HG03196 (cell line): ENCODE data around the gene TPM3.
"Not testable (repeated sequence)": the region's sequence is repeated elsewhere in the genome, so short reads cannot be mapped to it uniquely, and the experiment has no call there.

ENCODE experiments used
- ATAC-seq: cut with Tn5 transposase; IDR thresholded peaks from one replicate; pipeline ENCODE4 v1.9.1; 2021; ENCODE audit not compliant: unreplicated experiment

TPM3 gene

GRCh38 chr1:154206196-154206595, 14.3 kb upstream of the TPM3 start, which contains the start of gene CFAP141:
TSS of gene CFAP141 (minus strand) at chr1:154206333. CDS start at chr1:154206307, 26 bp downstream.
- no peak for ATAC-seq

- ATAC-seq, result not testable (repeated sequence)
Observed at GRCh38 chr1:154205778-154206177, 13.9 kb upstream of the TPM3 start.

- no peak for ATAC-seq
Observed at GRCh38 chr1:154199563-154199879, 7.6 kb upstream of the TPM3 start.

- ATAC-seq, result no peak
Observed at GRCh38 chr1:154198756-154199562, 7.1 kb upstream of the TPM3 start.

GRCh38 chr1:154193821-154194220, 1.9 kb upstream of the TPM3 start:
- ATAC-seq, result no peak

GRCh38 chr1:154192476-154192875, 576 bp upstream of the TPM3 start:
- ATAC-seq, result no peak

GRCh38 chr1:154190550-154190949, 1.4 kb downstream of the TPM3 start:
- ATAC-seq, result no peak

GRCh38 chr1:154186852-154187501, 4.9 kb downstream of the TPM3 start:
- ATAC-seq, result no peak

- ATAC-seq, result no peak
Observed at GRCh38 chr1:154186177-154186576, 5.7 kb downstream of the TPM3 start.

GRCh38 chr1:154183046-154183915, 8.6 kb downstream of the TPM3 start:
- ATAC-seq, result peak; percentile 72

- peak; percentile 45 for ATAC-seq
Observed at GRCh38 chr1:154182344-154183045, 9.4 kb downstream of the TPM3 start.

GRCh38 chr1:154181944-154182343, 10.0 kb downstream of the TPM3 start:
- no peak for ATAC-seq

- no peak for ATAC-seq
Observed at GRCh38 chr1:154179946-154180687, 11.8 kb downstream of the TPM3 start.

- no peak for ATAC-seq
Observed at GRCh38 chr1:154178911-154179811, 12.7 kb downstream of the TPM3 start.

- no peak for ATAC-seq
Observed at GRCh38 chr1:154178013-154178412, 13.9 kb downstream of the TPM3 start.

- no peak for ATAC-seq
Observed at GRCh38 chr1:154176337-154176736, 15.6 kb downstream of the TPM3 start.

- no peak for ATAC-seq
Observed at GRCh38 chr1:154174654-154175053, 17.2 kb downstream of the TPM3 start.

GRCh38 chr1:154171880-154172279, 20.0 kb downstream of the TPM3 start:
- no peak for ATAC-seq

GRCh38 chr1:154171223-154171583, 20.7 kb downstream of the TPM3 start:
- no peak for ATAC-seq
